ENCODE data around the gene GATAD2A.
A peak's percentile ranks its signal among the peaks of the same experiment; 100 is the strongest.

GATAD2A gene

GRCh38 chr19:19420570-19421298 is 15.3 kb downstream of the GATAD2A start:
- Histone ChIP-seq H3K4me2 (peak overlapping the region; percentile 75), H3K27me3 (no peaks in the 10 kb centered on the region), H3K9me3 (no peaks in the 10 kb centered on the region), H3K27ac (0 out of 2 replicates have a peak overlapping the region, but pooled peaks have one; percentile 23), H3K4me3 (no peak overlapping the region), H3K36me3 (peaks cover 34% of the 10 kb centered on the region), H4K20me1 (peaks cover 100% of the 10 kb centered on the region), H3K9ac (peak overlapping the region; percentile 47; the same call in 1 of the 2 replicates), H3K4me1 (peaks cover 97% of the 10 kb centered on the region)
- no peak for TF ChIP-seq Cebpa-rat (IDR thresholded peaks at IDR 0.05)

GRCh38 chr19:19421299-19421696 is 15.8 kb downstream of the GATAD2A start:
- Histone ChIP-seq H3K4me1 (peaks cover 97% of the 10 kb centered on the region), H3K9me3 (no peaks in the 10 kb centered on the region), H4K20me1 (peaks cover 100% of the 10 kb centered on the region), H3K36me3 (peaks cover 28% of the 10 kb centered on the region; the same call in 1 of the 2 replicates), H3K27me3 (no peaks in the 10 kb centered on the region), H3K4me2 (peak overlapping the region; percentile 75), H3K9ac (peak overlapping the region; percentile 47; the same call in 1 of the 2 replicates), H3K4me3 (no peak overlapping the region), H3K27ac (0 out of 2 replicates have a peak overlapping the region, but pooled peaks have one; percentile 23)
- TF ChIP-seq Cebpa-rat (IDR thresholded peaks at IDR 0.05): no peak

GRCh38 chr19:19422156-19422555 is 16.7 kb downstream of the GATAD2A start:
- H3K4me1 ChIP-seq: peaks cover 97% of the 10 kb centered on the region
- no peak overlapping the region for H3K27ac ChIP-seq
- H4K20me1 ChIP-seq: peaks cover 100% of the 10 kb centered on the region

GRCh38 chr19:19423322-19423721 is 17.8 kb downstream of the GATAD2A start:
- H3K4me3 ChIP-seq: no peak overlapping the region

More at GRCh38 chr19:19422156-19422555, 16.7 kb downstream of the GATAD2A start:
- TF ChIP-seq Cebpa-rat (IDR thresholded peaks at IDR 0.05): no peak
- Histone ChIP-seq H3K4me2 (no peak overlapping the region), H3K4me3 (no peak overlapping the region), H3K36me3 (peaks cover 33% of the 10 kb centered on the region; the same call in 1 of the 2 replicates), H3K9ac (no peak overlapping the region), H3K9me3 (no peaks in the 10 kb centered on the region), H3K27me3 (no peaks in the 10 kb centered on the region)

GRCh38 chr19:19425170-19425875 is 19.8 kb downstream of the GATAD2A start:
- H3K9ac ChIP-seq: peak overlapping the region; percentile 39; the same call in 1 of the 2 replicates
- peak overlapping the region; percentile 44; the same call in 1 of the 2 replicates for H3K27ac ChIP-seq
- TF ChIP-seq Cebpa-rat (IDR thresholded peaks at IDR 0.05): no peak
- H3K4me1 ChIP-seq: peaks cover 76% of the 10 kb centered on the region
- no peaks in the 10 kb centered on the region for H3K9me3 ChIP-seq
- peak overlapping the region; percentile 80 for H3K4me2 ChIP-seq
- no peak overlapping the region for H3K4me3 ChIP-seq
- no peaks in the 10 kb centered on the region for H3K27me3 ChIP-seq
- H3K36me3 ChIP-seq: peaks cover 65% of the 10 kb centered on the region
- peaks cover 100% of the 10 kb centered on the region for H4K20me1 ChIP-seq

More at GRCh38 chr19:19423322-19423721, 17.8 kb downstream of the GATAD2A start:
- H4K20me1 ChIP-seq: peaks cover 100% of the 10 kb centered on the region
- H3K4me2 ChIP-seq: no peak overlapping the region
- H3K4me1 ChIP-seq: peaks cover 95% of the 10 kb centered on the region
- 0 out of 2 replicates have a peak overlapping the region, but pooled peaks have one; percentile 9 for H3K9ac ChIP-seq
- no peak overlapping the region for H3K27ac ChIP-seq
- peaks cover 45% of the 10 kb centered on the region for H3K36me3 ChIP-seq
- no peaks in the 10 kb centered on the region for H3K27me3 ChIP-seq
- no peaks in the 10 kb centered on the region for H3K9me3 ChIP-seq
- TF ChIP-seq Cebpa-rat (IDR thresholded peaks at IDR 0.05): no peak

- no peak for TF ChIP-seq Cebpa-rat (IDR thresholded peaks at IDR 0.05)
- Histone ChIP-seq H3K4me2 (peak overlapping the region; percentile 80), H3K4me3 (no peak overlapping the region), H3K27ac (peak overlapping the region; percentile 19; the same call in 1 of the 2 replicates), H3K9me3 (no peaks in the 10 kb centered on the region), H3K36me3 (peaks cover 74% of the 10 kb centered on the region), H3K27me3 (no peaks in the 10 kb centered on the region), H4K20me1 (peaks cover 100% of the 10 kb centered on the region), H3K4me1 (peaks cover 70% of the 10 kb centered on the region), H3K9ac (no peak overlapping the region)
Observed at GRCh38 chr19:19426216-19426615, 20.7 kb downstream of the GATAD2A start.

GRCh38 chr19:19426799-19427198 is 21.3 kb downstream of the GATAD2A start:
- Histone ChIP-seq H3K36me3 (peaks cover 75% of the 10 kb centered on the region), H3K9ac (no peak overlapping the region; the same call in 1 of the 2 replicates), H4K20me1 (peaks cover 100% of the 10 kb centered on the region), H3K4me2 (no peak overlapping the region), H3K4me1 (peaks cover 69% of the 10 kb centered on the region), H3K4me3 (no peak overlapping the region), H3K27me3 (no peaks in the 10 kb centered on the region), H3K9me3 (no peaks in the 10 kb centered on the region), H3K27ac (peak overlapping the region; percentile 19; the same call in 1 of the 2 replicates)
- TF ChIP-seq Cebpa-rat (IDR thresholded peaks at IDR 0.05): no peak

GRCh38 chr19:19427302-19427701 is 21.8 kb downstream of the GATAD2A start:
- Histone ChIP-seq H3K36me3 (peaks cover 72% of the 10 kb centered on the region), H3K4me3 (no peak overlapping the region), H3K4me2 (no peak overlapping the region), H3K27ac (no peak overlapping the region), H3K9me3 (no peaks in the 10 kb centered on the region), H4K20me1 (peaks cover 100% of the 10 kb centered on the region), H3K27me3 (no peaks in the 10 kb centered on the region), H3K9ac (no peak overlapping the region), H3K4me1 (peaks cover 69% of the 10 kb centered on the region)
- no peak for TF ChIP-seq Cebpa-rat (IDR thresholded peaks at IDR 0.05)

GRCh38 chr19:19427944-19428343 is 22.5 kb downstream of the GATAD2A start:
- H3K4me3 ChIP-seq: no peak overlapping the region
- no peak overlapping the region for H3K4me2 ChIP-seq
- H3K9ac ChIP-seq: no peak overlapping the region
- no peaks in the 10 kb centered on the region for H3K27me3 ChIP-seq
- 0 out of 2 replicates have a peak overlapping the region, but pooled peaks have one; percentile 13 for H3K27ac ChIP-seq
- peaks cover 100% of the 10 kb centered on the region for H4K20me1 ChIP-seq
- H3K9me3 ChIP-seq: no peaks in the 10 kb centered on the region
- peaks cover 67% of the 10 kb centered on the region for H3K36me3 ChIP-seq
- H3K4me1 ChIP-seq: peaks cover 72% of the 10 kb centered on the region
- no peak for TF ChIP-seq Cebpa-rat (IDR thresholded peaks at IDR 0.05)
